HG02943 (cell line): ENCODE results near the gene DACH2.

ENCODE experiments used
- ATAC-seq: cut with Tn5 transposase; IDR thresholded peaks from one replicate; pipeline ENCODE4 v1.9.1; 2021; ENCODE audit warnings: mild to moderate bottlenecking, low read depth, moderate library complexity; ENCODE audit not compliant: unreplicated experiment

The DACH2 gene

DNA sequence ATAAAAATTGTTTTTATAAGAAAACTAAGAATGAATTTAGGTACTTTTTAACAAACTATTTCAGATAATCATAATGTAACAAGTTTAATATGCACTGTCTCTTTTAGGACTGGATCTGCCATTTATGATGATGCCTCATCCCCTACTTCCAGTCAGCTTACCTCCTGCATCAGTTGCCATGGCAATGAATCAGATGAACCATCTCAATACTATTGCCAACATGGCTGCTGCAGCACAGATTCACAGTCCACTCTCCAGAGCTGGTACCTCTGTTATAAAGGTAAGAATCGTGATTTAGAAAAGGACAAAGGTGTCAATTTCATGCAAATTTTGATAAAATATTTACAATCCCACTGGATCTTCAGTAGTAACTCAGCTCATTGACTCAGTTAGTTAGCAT is 566.2 kb downstream of the DACH2 start:
- no peak for ATAC-seq

DNA sequence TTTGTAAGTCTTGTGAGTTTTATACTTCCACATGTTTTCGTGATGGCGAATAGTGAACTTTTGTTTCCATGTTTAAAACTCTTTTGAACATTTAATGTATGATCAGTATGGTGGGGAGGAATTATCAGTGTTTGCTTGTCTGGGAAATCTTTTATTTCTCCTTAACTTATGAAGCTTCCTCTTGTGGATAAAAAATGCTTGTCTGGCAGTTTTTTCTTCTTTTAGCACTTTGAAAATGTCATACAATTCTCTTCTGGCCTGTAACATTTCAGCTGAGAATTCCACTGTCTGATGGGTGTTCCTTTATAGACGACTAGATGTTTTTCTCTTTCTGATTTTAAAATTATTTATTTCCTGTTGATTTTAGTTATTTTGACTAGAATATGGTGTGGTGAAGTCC is 576.0 kb downstream of the DACH2 start:
- no peak for ATAC-seq

DNA sequence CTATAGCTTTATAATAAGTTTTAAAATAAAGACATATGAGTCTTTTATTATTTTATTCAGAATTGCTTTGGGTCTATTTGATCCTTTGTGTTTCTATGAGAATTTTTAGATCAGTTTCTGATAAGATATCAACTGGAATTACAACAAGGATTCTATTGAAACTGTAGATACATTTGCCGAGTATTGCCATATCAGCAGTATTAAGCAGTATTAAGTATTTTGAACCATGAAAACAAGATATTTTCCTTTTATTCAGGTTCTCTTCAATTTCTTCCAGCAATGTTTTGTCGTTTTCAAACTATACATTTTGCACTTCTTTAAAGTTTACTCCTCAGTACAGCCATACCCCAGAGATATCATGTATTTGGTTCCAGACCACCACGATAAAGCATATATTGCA is 598.8 kb downstream of the DACH2 start:
- ATAC-seq: no peak

DNA sequence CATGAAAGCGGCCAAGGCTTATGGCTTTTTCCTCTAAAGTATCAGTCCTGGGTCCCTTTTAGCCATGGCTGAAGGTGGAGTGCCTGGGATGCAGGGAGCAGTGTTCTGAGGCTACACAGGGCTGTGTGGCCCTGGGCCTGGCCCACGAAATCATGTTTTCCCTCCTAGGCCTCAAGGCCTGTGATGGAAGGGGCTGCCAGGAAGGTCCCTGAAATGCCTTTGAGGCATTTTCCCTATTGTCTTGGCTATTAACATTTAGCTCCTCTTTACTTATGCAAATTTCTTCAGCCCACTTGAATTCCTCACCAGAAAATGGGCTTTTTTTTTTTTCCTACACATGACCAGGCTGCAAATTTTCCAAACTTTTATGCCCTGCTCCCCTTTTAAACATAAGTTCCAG is 657.0 kb downstream of the DACH2 start:
- no peak for ATAC-seq

DNA sequence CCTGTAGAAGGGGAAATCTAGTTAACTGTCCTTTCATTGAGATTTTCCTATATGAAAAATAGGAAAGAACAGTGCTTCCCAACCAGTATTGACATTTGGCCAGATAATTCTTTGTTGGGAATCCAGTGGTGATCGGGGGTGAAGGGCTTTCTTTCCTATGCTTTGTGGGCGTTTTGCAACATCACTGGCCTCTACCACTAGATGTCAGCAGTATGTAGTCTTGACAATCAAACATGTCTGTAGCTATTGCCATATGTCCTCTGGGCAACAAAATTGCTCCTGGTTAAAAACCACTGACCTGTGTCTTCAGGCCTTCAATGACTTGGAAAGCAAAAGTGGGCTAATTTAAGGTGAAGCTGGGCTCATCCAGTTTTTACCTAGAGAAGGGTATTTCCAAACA is 658.5 kb downstream of the DACH2 start:
- ATAC-seq: no peak

DNA sequence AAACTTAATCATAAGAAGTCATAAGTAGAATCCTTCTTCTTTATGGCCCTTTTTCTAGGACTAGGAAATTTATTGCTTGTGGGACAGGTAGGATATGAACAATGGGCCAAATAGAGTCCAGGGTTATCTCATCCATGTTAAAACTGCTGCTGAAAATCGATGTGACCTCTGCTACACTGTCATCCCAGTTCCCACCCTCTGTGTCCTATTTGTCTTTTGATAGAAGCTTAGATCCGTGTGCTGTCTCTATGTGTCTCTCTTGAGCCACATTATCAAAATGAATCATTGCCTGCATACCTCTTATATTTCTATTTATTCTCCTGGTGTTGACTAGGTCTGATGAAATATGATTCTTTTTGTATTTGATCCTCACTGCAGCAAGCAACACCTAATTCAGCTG is 661.4 kb downstream of the DACH2 start:
- no peak for ATAC-seq

DNA sequence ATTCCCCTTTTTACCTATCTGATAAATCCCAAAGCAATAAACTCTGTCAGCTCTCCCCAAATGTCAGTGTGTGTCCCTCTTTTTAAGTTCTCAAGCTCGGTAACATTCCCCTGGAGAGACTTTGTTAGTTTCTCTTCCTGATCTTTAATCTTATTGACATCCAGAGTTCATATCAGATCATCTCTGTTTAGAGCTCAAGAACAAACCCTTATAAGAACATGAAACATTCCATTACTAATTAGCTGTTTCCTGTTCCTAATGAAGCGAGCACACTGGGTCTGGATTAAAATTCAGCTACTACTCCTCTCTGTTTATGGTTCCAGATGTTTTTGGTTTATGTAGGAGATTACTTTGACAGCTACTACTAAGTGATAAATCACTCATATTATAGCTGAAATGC is 681.5 kb downstream of the DACH2 start:
- ATAC-seq: no peak

DNA sequence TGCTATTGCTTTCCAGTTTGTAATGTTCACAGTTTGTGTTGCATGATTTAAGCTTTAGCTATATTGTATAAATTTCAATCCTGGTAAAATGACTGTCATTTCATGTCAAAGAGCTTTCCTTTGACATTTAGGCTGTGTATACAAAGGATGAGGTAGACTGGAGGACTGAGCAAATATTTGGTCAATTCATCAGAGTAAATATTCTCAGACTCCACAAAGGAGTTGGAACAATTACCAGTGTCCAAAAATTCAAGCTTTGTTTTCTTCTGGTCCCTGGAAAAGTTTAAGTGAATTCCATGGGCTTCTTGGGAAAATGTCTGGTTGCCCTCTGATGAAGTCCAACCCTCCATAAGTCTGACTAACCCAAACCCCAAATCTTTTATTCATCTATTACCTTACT is 682.4 kb downstream of the DACH2 start:
- no peak for ATAC-seq

DNA sequence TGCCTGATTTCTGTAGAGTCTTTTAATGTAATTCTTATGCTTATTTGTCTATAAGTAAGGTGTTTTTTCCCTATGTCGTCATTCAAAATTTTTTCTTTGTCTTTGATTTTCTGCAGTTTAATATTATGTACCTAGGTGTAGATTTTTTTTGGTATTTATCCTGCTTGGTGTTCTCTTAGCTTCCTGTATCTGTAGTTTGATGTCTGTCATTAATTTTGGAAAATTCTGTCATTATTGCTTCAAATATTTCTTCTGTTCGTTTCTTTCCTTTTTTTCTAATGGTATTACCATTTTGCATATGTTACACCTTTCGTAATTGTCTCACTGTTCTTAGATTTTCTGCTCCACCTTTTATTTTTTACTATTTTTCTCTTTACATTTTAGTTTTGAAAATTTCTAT is 696.9 kb downstream of the DACH2 start:
- ATAC-seq: no peak
